H9 (cell line): ENCODE measurements around the gene RPS26. TPM values are rescaled to one million over a fixed set of nuclear protein-coding genes. Genes with fewer than 3 reads are reported as not detected.

ENCODE experiments used
- DNase-seq: peaks from one replicate; pipeline ENCODE4 v3.0.0-alpha.2; 2017
- H2AFZ ChIP-seq: one replicate; pipeline ENCODE4 v1.6.1; 2013; ENCODE audit warnings: mild to moderate bottlenecking, low read length, control low read depth, moderate library complexity
- H2AK5ac ChIP-seq: 2 replicates; pipeline ENCODE4 v1.6.1; 2013; ENCODE audit warnings: low read length, control low read depth, mixed read lengths; ENCODE audit not compliant: insufficient read length
- H2BK120ac ChIP-seq: one replicate; pipeline ENCODE4 v1.6.1; 2013; ENCODE audit warnings: low read depth, mild to moderate bottlenecking, low read length, control low read depth, inconsistent platforms; ENCODE audit not compliant: poor library complexity, severe bottlenecking
- H2BK12ac ChIP-seq: 2 replicates; pipeline ENCODE4 v1.6.1; 2013; ENCODE audit warnings: low read length, control low read depth, mixed read lengths, low read depth; ENCODE audit not compliant: insufficient read length
- H2BK15ac ChIP-seq: 2 replicates; pipeline ENCODE4 v1.6.1; 2013; ENCODE audit warnings: low read depth, low read length, control low read depth
- H2BK20ac ChIP-seq: one replicate; pipeline ENCODE4 v1.6.1; 2013; ENCODE audit warnings: low read depth, mild to moderate bottlenecking, low read length, control low read depth, inconsistent platforms; ENCODE audit not compliant: poor library complexity, severe bottlenecking
- H2BK5ac ChIP-seq: 2 replicates; pipeline ENCODE4 v1.6.1; 2013; ENCODE audit warnings: low read length, control low read depth, mixed read lengths; ENCODE audit not compliant: insufficient read length
- H3K14ac ChIP-seq: 2 replicates; pipeline ENCODE4 v1.6.1; 2013; ENCODE audit warnings: low read length, control low read depth; ENCODE audit not compliant: insufficient read depth
- H3K18ac ChIP-seq: 2 replicates; pipeline ENCODE4 v1.6.1; 2013; ENCODE audit warnings: low read depth, mild to moderate bottlenecking, mixed read lengths, low read length, control low read depth; ENCODE audit not compliant: insufficient read length
- H3K23ac ChIP-seq: 2 replicates; pipeline ENCODE4 v1.6.1; 2013; ENCODE audit warnings: low read length, control low read depth, mixed read lengths, low read depth; ENCODE audit not compliant: insufficient read length
- H3K23me2 ChIP-seq: 2 replicates; pipeline ENCODE4 v1.6.1; 2013; ENCODE audit warnings: low read depth, mild to moderate bottlenecking, mixed read lengths, low read length, control low read depth; ENCODE audit not compliant: insufficient read length, poor library complexity, severe bottlenecking
- H3K27ac ChIP-seq: 2 replicates; pipeline ENCODE4 v1.5.1; 2013; ENCODE audit warnings: low read length, control low read depth, mixed read lengths, low read depth; ENCODE audit not compliant: insufficient read length
- H3K27me3 ChIP-seq: 2 replicates; pipeline ENCODE4 v1.6.1; 2013; ENCODE audit warnings: low read length, control low read depth, inconsistent platforms; ENCODE audit not compliant: insufficient read depth
- H3K4ac ChIP-seq: 2 replicates; pipeline ENCODE4 v1.6.1; 2013; ENCODE audit warnings: low read depth, mild to moderate bottlenecking, control low read depth, inconsistent platforms, low read length, moderate library complexity
- H3K4me1 ChIP-seq: 2 replicates; pipeline ENCODE4 v1.6.1; 2013; ENCODE audit warnings: low read length, control low read depth, inconsistent platforms; ENCODE audit not compliant: insufficient read depth
- H3K4me2 ChIP-seq: 2 replicates; pipeline ENCODE4 v1.6.1; 2013; ENCODE audit warnings: low read length, control low read depth, mixed read lengths; ENCODE audit not compliant: insufficient read length, insufficient read depth
- H3K56ac ChIP-seq: 2 replicates; pipeline ENCODE4 v1.6.1; 2013; ENCODE audit warnings: low read depth, mild to moderate bottlenecking, mixed read lengths, low read length, control low read depth; ENCODE audit not compliant: insufficient read length
- H3K79me1 ChIP-seq: 2 replicates; pipeline ENCODE4 v1.6.1; 2013; ENCODE audit warnings: low read depth, mild to moderate bottlenecking, moderate library complexity, low read length, control low read depth, inconsistent platforms; ENCODE audit not compliant: insufficient read depth, poor library complexity, severe bottlenecking
- H3K79me2 ChIP-seq: 2 replicates; pipeline ENCODE4 v1.6.1; 2013; ENCODE audit warnings: low read length, control low read depth, inconsistent platforms; ENCODE audit not compliant: insufficient read depth
- H3K9ac ChIP-seq: 2 replicates; pipeline ENCODE4 v1.6.1; 2013; ENCODE audit warnings: low read length, control low read depth, mixed read lengths; ENCODE audit not compliant: insufficient read length; ENCODE audit errors: extremely low read depth
- H3K9me3 ChIP-seq: one replicate; pipeline ENCODE4 v1.6.1; 2013; ENCODE audit warnings: low read depth, low read length, inconsistent platforms; ENCODE audit not compliant: control insufficient read depth
- H3T11ph ChIP-seq: one replicate; pipeline ENCODE4 v1.6.1; 2013; ENCODE audit warnings: mild to moderate bottlenecking, low read length, control low read depth, inconsistent platforms
- H4K20me1 ChIP-seq: one replicate; pipeline ENCODE4 v1.6.1; 2013; ENCODE audit not compliant: control insufficient read depth, insufficient read length, insufficient read depth
- H4K5ac ChIP-seq: 2 replicates; pipeline ENCODE4 v1.6.1; 2013; ENCODE audit warnings: low read depth, mild to moderate bottlenecking, mixed read lengths, low read length, control low read depth; ENCODE audit not compliant: insufficient read length
- H4K8ac ChIP-seq: replicated peaks from 2 replicates; pipeline ENCODE4 v1.6.1; 2013; ENCODE audit warnings: low read length, control low read depth, mixed read lengths, low read depth; ENCODE audit not compliant: insufficient read length
- H4K91ac ChIP-seq: 2 replicates; pipeline ENCODE4 v1.6.1; 2013; ENCODE audit warnings: low read depth, mild to moderate bottlenecking, moderate library complexity, mixed read lengths, low read length, control low read depth; ENCODE audit not compliant: insufficient read length
- H3K27ac Mint-ChIP-seq, 3 experiments: 2 replicates in 2 of 3; 3 replicates in 1 of 3; pipeline ENCODE4 v1.8.0; 2020 to 2021; ENCODE audit warnings: mixed read lengths in 3 of 3, mild to moderate bottlenecking in 1 of 3, moderate library complexity in 1 of 3
- H3K27me3 Mint-ChIP-seq: 2 replicates; pipeline ENCODE4 v1.8.0; 2021; ENCODE audit warnings: low read depth, mild to moderate bottlenecking, moderate library complexity, mixed read lengths
- H3K36me3 Mint-ChIP-seq, 3 experiments: 2 replicates in 2 of 3; 3 replicates in 1 of 3; pipeline ENCODE4 v1.8.0; 2020 to 2021; ENCODE audit warnings: low read depth in 3 of 3, mixed read lengths in 3 of 3; ENCODE audit not compliant: insufficient read depth in 1 of 3
- H3K4me1 Mint-ChIP-seq, 2 experiments: 2 replicates each; pipeline ENCODE4 v1.8.0; 2020; ENCODE audit warnings: mixed read lengths in 2 of 2
- H3K4me3 Mint-ChIP-seq, 2 experiments: 2 replicates in 1 of 2; 3 replicates in 1 of 2; pipeline ENCODE4 v1.8.0; 2020 to 2021; ENCODE audit warnings: mild to moderate bottlenecking in 2 of 2, mixed read lengths in 2 of 2, moderate library complexity in 1 of 2
- H3K9me3 Mint-ChIP-seq, 2 experiments: 2 replicates in 1 of 2; 3 replicates in 1 of 2; pipeline ENCODE4 v1.8.0; 2020; ENCODE audit warnings: mild to moderate bottlenecking in 2 of 2, mixed read lengths in 2 of 2, moderate library complexity in 1 of 2
- CTCF ChIP-seq: fragments of 200-600 bp; sonication (generic); conservative IDR thresholded peaks from 3 replicates; pipeline ENCODE4 v1.8.0; 2021; ENCODE audit warnings: antibody characterized with exemption, mild to moderate bottlenecking
- WGBS: extraction: QIAGEN DNeasy Blood & Tissue Kit; methylation state at CpG from one replicate; pipeline ENCODE4 v1.1.7; 2013; ENCODE audit warnings: missing lambda C conversion rate, low lambda C conversion rate, mixed read lengths; ENCODE audit not compliant: insufficient read length; ENCODE audit errors: extremely low coverage; 5-methylcytosine and 5-hydroxymethylcytosine counted together
- total RNA-seq: library from RNA; stranded (reverse); gene quantifications from 2 replicates; pipeline ENCODE4 v1.2.1, GENCODE V29; 2021

The RPS26 gene
- total RNA-seq, 1 experiment from 2014 or later, result 51.9 TPM

GRCh38 chr12:56020423-56021184, 21.1 kb upstream of the RPS26 start, which contains the start of gene IKZF4:
Gene IKZF4 (plus strand): TSS chr12:56021043. CDS start chr12:56021494, 451 bp downstream.
- TF ChIP-seq CTCF, result no peak
- Histone ChIP-seq H3K23me2 (peaks cover 5% of the 10 kb centered on the region), H2BK5ac (no peak within 1 kb of the TSS), H3T11ph (no peak within 1 kb of the TSS), H3K9me3 (no peaks in the 10 kb centered on the region), H3K56ac (no peak within 1 kb of the TSS), H3K18ac (peak within 1 kb of the TSS; percentile 72), H2AK5ac (no peak within 1 kb of the TSS), H2AFZ (no peak within 1 kb of the TSS), H3K4ac (no peak within 1 kb of the TSS), H3K27ac (no peak within 1 kb of the TSS), H3K79me2 (no peaks in the 10 kb centered on the region), H3K23ac (no peak within 1 kb of the TSS), H3K9ac (peak within 1 kb of the TSS; percentile 36), H3K4me1 (peaks cover 4% of the 10 kb centered on the region; the same call in 1 of the 2 replicates), H2BK15ac (no peak within 1 kb of the TSS), H4K20me1 (no peaks in the 10 kb centered on the region), H3K79me1 (no peaks in the 10 kb centered on the region), H3K4me2 (peak within 1 kb of the TSS; percentile 54), H4K5ac (no peak within 1 kb of the TSS), H2BK120ac (no peak within 1 kb of the TSS), H3K27me3 (no peaks in the 10 kb centered on the region), H4K91ac (no peak within 1 kb of the TSS), H2BK20ac (no peak within 1 kb of the TSS), H3K14ac (peak within 1 kb of the TSS; percentile 75), H2BK12ac (no peak within 1 kb of the TSS), H4K8ac (no peak within 1 kb of the TSS)
- peaks cover 7 to 25% (median 16%) of the 10 kb centered on the region in 3 experiments for H3K36me3 Mint-ChIP-seq
- DNase-seq, result peak; percentile 87
- no CpG with 5 or more reads among the region's 10 CpGs for WGBS
- no peaks in the 10 kb centered on the region for H3K27me3 Mint-ChIP-seq
- peaks cover 27 to 29% of the 10 kb centered on the region in 2 experiments for H3K4me1 Mint-ChIP-seq
- H3K27ac Mint-ChIP-seq, result peak within 1 kb of the TSS; percentile 89 to 98 (median 95)
- no peaks in the 10 kb centered on the region for H3K9me3 Mint-ChIP-seq
- H3K4me3 Mint-ChIP-seq, result peak within 1 kb of the TSS; percentile 61 to 90
